CD4-positive, alpha-beta T cell treated with Interleukin-1 beta for 1 hour (primary cell): ENCODE measurements around the gene MUC5B.
A peak's percentile ranks its signal among the peaks of the same experiment; 100 is the strongest.

ENCODE experiments used
- DNase-seq, 2 donors: peaks; one replicate each; pipeline ENCODE4 v3.0.0-alpha.2; 2020 to 2022

Gene MUC5B

GRCh38 chr11:1302461-1303125 is 79.7 kb downstream of the MUC5B start:
- no peak for DNase-seq

DNA sequence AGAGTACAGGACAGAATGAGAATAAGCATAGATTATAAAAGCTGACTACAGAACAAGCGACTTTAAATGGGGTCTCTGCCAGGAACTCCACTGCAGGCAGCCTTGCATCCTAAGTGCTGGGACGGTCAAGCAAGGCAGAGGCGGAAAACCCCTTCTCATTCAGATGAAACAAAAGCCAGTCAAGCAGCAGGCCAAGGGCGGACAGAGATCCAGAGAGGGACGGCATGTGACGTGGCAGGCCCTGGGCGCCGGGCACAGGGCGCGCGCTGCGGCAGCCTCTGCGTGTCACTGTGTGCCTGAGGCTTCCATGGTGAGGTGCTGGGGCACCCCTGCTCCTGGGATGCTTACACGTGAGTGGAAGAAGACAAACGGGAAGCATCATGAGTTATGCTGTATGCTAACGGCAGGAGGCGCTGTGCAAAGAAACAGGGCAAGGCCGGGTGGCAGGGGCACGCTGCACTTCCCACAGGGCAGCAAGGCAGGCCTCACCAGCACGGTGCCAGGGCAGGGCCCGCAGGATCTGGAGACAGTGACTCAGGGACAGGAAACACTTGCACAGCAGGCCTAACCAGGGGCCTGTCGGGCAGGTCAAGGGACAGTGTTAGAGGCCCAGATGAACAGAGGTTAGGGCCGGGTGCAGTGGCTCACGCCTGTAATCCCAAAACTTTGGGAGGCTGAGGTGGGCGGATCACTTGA is 80.4 kb downstream of the MUC5B start:
- DNase-seq: peak in 1 of 2 donors; percentile 36

GRCh38 chr11:1303973-1304372 is 81.1 kb downstream of the MUC5B start:
- no peak for DNase-seq

- DNase-seq: no peak
These were observed 81.5 kb downstream of the MUC5B start for GRCh38 chr11:1304380-1304779.

- no peak for DNase-seq
These were observed 82.2 kb downstream of the MUC5B start for GRCh38 chr11:1305063-1305495.

GRCh38 chr11:1305501-1306056 is 82.7 kb downstream of the MUC5B start:
- DNase-seq: no peak

GRCh38 chr11:1306186-1307162 is 83.6 kb downstream of the MUC5B start:
- DNase-seq: no peak

DNA sequence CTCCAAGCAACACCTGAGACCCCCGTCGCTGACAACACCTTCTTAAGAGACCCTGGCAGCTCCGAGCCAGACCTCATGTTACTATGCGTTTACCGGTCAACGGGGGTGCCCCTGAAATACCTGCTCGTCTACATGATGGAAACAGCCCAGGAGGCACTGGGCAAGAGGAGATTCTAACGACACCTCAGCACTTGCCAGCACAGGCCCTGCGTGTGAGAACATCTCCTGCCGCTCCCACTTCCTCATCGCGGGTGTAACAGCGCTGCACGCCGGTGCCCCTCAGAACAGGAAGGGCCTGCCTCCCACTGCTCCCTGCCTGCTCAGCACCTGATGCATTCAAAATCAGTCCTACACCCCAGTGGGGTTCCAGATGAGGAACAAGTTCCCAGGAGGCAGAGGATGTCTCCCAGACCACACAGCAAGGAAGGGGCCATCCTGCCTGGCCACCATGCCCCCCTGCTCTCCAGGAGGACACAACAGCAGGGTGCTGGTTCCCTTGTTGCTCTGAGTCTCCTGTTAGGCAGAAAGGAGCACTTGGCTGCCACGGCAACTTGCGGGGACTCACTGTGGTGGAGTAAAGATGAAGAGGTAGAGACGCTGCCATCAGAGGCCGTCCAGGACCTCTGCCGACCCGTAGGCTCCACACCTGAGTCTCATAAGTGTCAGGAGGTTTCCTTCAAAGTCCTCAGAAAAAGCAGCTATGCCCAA is 84.5 kb downstream of the MUC5B start:
- peak in 1 of 2 donors; percentile 55 for DNase-seq

DNA sequence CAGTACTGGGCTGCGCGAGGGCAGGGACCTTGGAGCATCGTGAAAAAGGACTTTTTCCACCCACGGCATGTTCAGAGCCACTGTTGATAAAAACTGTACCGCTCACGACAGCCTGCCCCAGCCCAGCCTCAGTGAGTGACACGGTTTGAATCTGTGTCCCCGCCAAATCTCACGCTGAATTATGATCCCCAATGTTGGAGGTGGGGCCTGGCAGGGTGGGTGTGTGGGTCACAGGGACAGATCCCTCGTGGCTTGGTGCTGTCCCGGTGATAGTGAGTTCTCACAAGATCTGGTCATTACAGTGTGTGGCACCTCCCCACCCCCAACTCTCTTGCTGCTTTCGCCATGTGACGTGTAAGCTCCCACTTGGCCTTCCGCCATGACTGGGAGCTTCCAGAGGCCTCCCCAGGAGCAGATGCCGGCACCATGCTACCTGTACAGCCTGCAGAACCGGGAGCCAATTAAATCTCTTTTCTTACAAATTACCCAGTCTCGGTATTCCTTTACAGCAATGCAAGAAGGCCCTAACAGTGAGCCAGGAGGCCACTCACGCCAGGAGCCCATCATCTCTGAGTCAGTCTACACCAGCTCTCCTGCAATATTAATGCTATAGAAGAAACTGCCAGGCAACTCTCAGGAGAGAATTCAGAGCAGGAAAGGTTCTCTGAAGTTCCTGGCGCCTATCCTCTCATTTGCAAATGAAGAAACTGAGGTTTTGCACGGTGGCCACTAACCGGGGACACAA is 85.3 kb downstream of the MUC5B start:
- no peak for DNase-seq

- DNase-seq: no peak
These were observed 86.1 kb downstream of the MUC5B start for GRCh38 chr11:1308743-1309497.

DNA sequence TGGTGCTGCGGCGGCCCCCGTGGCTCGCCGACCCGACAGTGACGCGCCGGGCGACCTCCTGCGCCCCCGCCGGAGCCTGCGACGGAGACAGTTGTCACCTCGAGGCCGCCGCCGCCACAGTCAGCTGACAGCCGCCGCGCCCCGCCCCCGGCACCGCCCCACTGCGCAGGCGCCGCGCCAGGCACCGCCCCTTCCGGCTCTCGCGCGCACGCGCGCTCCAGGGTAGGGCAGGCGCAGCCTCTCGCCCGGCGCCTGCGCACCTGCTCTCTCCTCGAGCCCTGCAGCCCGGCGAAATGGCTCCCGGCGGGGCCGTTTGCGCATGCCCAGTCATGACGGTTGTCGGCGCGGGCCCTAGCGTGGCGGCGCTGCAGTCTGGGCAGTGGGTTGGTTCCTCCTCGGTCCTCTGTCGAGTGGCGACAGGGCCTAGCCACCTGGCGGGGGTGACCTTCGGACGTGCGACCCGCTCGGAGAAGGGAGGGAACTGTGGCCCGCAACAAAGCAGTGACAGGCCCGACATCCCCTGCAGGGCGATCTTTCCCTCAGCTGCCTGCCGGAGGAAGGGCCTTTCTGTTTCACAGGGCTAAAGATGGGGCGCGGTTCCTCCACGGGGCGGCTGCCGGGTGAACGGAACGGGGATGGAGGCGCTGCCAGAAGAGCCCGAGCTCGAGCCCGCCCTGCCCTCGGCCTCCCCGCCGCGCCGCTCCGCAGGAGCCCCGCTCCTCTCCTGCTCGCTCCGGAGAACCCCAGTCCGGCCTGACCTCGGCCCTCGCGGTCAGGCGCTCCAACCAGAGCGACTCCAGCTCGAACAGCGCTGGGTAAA is 86.8 kb downstream of the MUC5B start, which contains the start of gene TOLLIP:
TSS of gene TOLLIP (minus strand) at position 135 of the 820 bp plus-strand sequence. CDS start at position 1, 134 bp downstream.
- peak; percentile 97 to 98 for DNase-seq

- peak in 1 of 2 donors; percentile 17 for DNase-seq
These were observed 87.4 kb downstream of the MUC5B start for GRCh38 chr11:1310318-1310687.

DNA sequence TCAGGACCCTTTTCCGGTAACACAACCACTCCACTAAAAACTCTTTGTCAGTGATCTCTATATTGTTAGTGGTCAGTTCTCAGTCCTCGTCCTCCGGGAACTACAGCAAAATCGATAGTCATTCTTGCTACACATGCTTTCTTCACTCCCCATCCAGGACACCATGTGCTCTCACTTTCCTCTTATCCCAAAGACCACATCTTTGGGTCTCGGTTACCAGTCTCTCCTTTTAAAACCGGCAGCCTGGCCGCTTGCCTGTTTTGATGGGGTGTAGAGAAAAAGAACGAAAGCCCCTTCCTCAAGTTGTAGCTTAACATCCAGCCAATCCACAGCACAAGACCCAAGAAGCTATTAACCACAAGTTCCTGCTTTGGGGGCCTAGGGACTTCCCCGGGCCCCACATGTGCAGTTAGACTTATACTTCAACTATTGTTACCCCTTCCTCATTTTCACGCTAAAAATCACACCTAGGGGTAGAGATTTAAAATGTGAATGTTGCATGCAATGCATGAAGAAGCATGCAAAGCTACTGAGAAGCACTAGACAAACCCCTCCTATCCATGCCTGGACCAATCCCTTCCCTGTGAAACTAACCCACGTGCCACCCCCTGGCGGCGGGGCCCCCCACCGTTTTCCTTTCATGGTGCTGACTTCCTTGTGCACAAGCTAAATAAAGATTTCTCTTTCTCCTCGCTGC is 88.1 kb downstream of the MUC5B start:
- peak; percentile 73 to 76 for DNase-seq
